Thoracic aorta (tissue), 2 donors: ENCODE data around the gene DAGLA. TPM values are rescaled to one million over a fixed set of nuclear protein-coding genes. Genes with fewer than 3 reads are reported as not detected.

Experiments
- ATAC-seq: fragments of 150-250 bp; one replicate; pipeline ENCODE4 v1.8.0; 2017; ENCODE audit warnings: low read depth; ENCODE audit not compliant: insufficient number of reproducible peaks, low FRiP score
- DNase-seq: peaks from one replicate; pipeline ENCODE4 v3.0.0-alpha.2; 2020; ENCODE audit warnings: low spot score
- H3K27ac ChIP-seq, 2 donors: fragments of 200-600 bp; sonication (generic); 1 replicate in 1 of 2; 2 replicates in 1 of 2; pipeline ENCODE4 v1.5.1; 2016; ENCODE audit warnings: mild to moderate bottlenecking in 2 of 2, moderate library complexity in 2 of 2
- H3K27me3 ChIP-seq: fragments of 200-600 bp; sonication (generic); replicated peaks from 2 replicates; pipeline ENCODE4 v1.6.0; 2016; ENCODE audit warnings: mild to moderate bottlenecking; ENCODE audit not compliant: insufficient read depth
- H3K36me3 ChIP-seq: fragments of 200-600 bp; sonication (generic); one replicate; pipeline ENCODE4 v1.5.1; 2016
- H3K4me1 ChIP-seq, 2 donors: fragments of 200-600 bp; sonication (generic); 1 replicate in 1 of 2; 2 replicates in 1 of 2; pipeline versions ENCODE4 v1.5.1 to v1.6.0; 2016; ENCODE audit warnings: low read depth in 2 of 2, mild to moderate bottlenecking in 1 of 2; ENCODE audit not compliant: control insufficient read depth in 1 of 2
- H3K4me3 ChIP-seq: fragments of 200-600 bp; sonication (generic); 2 replicates; pipeline ENCODE4 v1.5.1; 2016; ENCODE audit warnings: mild to moderate bottlenecking
- H3K9me3 ChIP-seq: fragments of 200-600 bp; sonication (generic); 2 replicates; pipeline ENCODE4 v1.5.1; 2016
- CTCF ChIP-seq: fragments of 200-600 bp; sonication (generic); IDR thresholded peaks from one replicate; pipeline ENCODE4 v1.5.1; 2019; ENCODE audit warnings: antibody characterized with exemption
- total RNA-seq, 2 donors: library from RNA; depleted of rRNA; stranded (reverse); fragments of >200 nt; gene quantifications; one replicate each; pipeline versions ENCODE4 v1.1.0 to v1.2.3, GENCODE V29; 2016

The DAGLA gene
- total RNA-seq, 2 donors from 2014 or later: 1.2 to 1.4 TPM

GRCh38 chr11:61737636-61738386 is 57.6 kb downstream of the DAGLA start:
- Histone ChIP-seq H3K27me3 (no peaks in the 10 kb centered on the region), H3K27ac (no peak overlapping the region), H3K36me3 (no peaks in the 10 kb centered on the region), H3K4me1 (peaks cover 0 to 5% of the 10 kb centered on the region in 2 donors), H3K4me3 (no peak overlapping the region), H3K9me3 (no peaks in the 10 kb centered on the region)
- no peak for DNase-seq
- ATAC-seq: no peak
- TF ChIP-seq CTCF: no peak

GRCh38 chr11:61738776-61739175 is 58.6 kb downstream of the DAGLA start:
- Histone ChIP-seq H3K27ac (no peak overlapping the region), H3K4me1 (no peaks in the 10 kb centered on the region), H3K4me3 (no peak overlapping the region), H3K9me3 (no peaks in the 10 kb centered on the region), H3K27me3 (no peaks in the 10 kb centered on the region), H3K36me3 (no peaks in the 10 kb centered on the region)
- no peak for TF ChIP-seq CTCF
- DNase-seq (no peak), ATAC-seq (no peak)

- H3K4me1 ChIP-seq: no peaks in the 10 kb centered on the region
- ATAC-seq: no peak
- no peak overlapping the region for H3K4me3 ChIP-seq
- no peaks in the 10 kb centered on the region for H3K36me3 ChIP-seq
- DNase-seq: no peak
- TF ChIP-seq CTCF: no peak
- H3K27me3 ChIP-seq: no peaks in the 10 kb centered on the region
- H3K27ac ChIP-seq: no peak overlapping the region
- no peaks in the 10 kb centered on the region for H3K9me3 ChIP-seq
Measured at GRCh38 chr11:61739413-61739812, 59.2 kb downstream of the DAGLA start.

- no peak overlapping the region for H3K27ac ChIP-seq
- no peaks in the 10 kb centered on the region for H3K36me3 ChIP-seq
- H3K27me3 ChIP-seq: no peaks in the 10 kb centered on the region
- no peaks in the 10 kb centered on the region for H3K4me1 ChIP-seq
- no peak for TF ChIP-seq CTCF
- no peak overlapping the region for H3K4me3 ChIP-seq
- no peaks in the 10 kb centered on the region for H3K9me3 ChIP-seq
- ATAC-seq (no peak), DNase-seq (no peak)
Measured at GRCh38 chr11:61739966-61740365, 59.8 kb downstream of the DAGLA start.

- ATAC-seq: no peak
Measured at GRCh38 chr11:61742391-61742790, 62.2 kb downstream of the DAGLA start.

More at GRCh38 chr11:61742391-61742790, 62.2 kb downstream of the DAGLA start:
- H3K27ac ChIP-seq: no peak overlapping the region
- no peaks in the 10 kb centered on the region for H3K36me3 ChIP-seq
- DNase-seq: no peak
- TF ChIP-seq CTCF: no peak
- no peaks in the 10 kb centered on the region for H3K27me3 ChIP-seq
- H3K9me3 ChIP-seq: no peaks in the 10 kb centered on the region
- H3K4me1 ChIP-seq: no peaks in the 10 kb centered on the region
- H3K4me3 ChIP-seq: no peak overlapping the region
